ENCODE results near the gene LCNL1. TPM values are rescaled to one million over a fixed set of nuclear protein-coding genes. Genes with fewer than 3 reads are reported as not detected.

The LCNL1 gene
- total RNA-seq, 2 experiments from 2014 or later, result 0.33 to 0.48 TPM

GRCh38 chr9:136990242-136990911 lies 7.6 kb downstream of the LCNL1 start:
- no peak overlapping the region for H3K27ac Mint-ChIP-seq
- DNase-seq (no peak), ATAC-seq (ENCODE audit: low read depth) (no peak)
- H3K4me3 Mint-ChIP-seq, result peak overlapping the region; percentile 29
- H3K4me1 Mint-ChIP-seq, result peaks cover 13% of the 10 kb centered on the region
- POLR2A ChIA-PET, result no interaction called here
- H3K27me3 Mint-ChIP-seq, result peaks cover 31% of the 10 kb centered on the region
- no peaks in the 10 kb centered on the region for H3K9me3 Mint-ChIP-seq
- peaks cover 2% of the 10 kb centered on the region for H3K36me3 Mint-ChIP-seq

GRCh38 chr9:136991993-136992818 lies 9.4 kb downstream of the LCNL1 start, which contains the start of gene PAXX:
TSS of gene PAXX (plus strand) at chr9:136992422. CDS start at chr9:136992444, 22 bp downstream.
- peaks cover 17% of the 10 kb centered on the region for H3K4me1 Mint-ChIP-seq
- DNase-seq (peak; percentile 99), ATAC-seq (ENCODE audit: low read depth) (peak; percentile 81)
- H3K4me3 Mint-ChIP-seq, result peak within 1 kb of the TSS; percentile 85
- H3K27me3 Mint-ChIP-seq, result peaks cover 22% of the 10 kb centered on the region
- peak within 1 kb of the TSS; percentile 82 for H3K27ac Mint-ChIP-seq
- no peaks in the 10 kb centered on the region for H3K9me3 Mint-ChIP-seq
- POLR2A ChIA-PET, result interaction anchor here (0.7 to 2.2 kb wide), 20 partner anchors 8 to 249 kb away, joined by 3 to 19 read pairs (median 6); partner anchors contain the start of genes AJM1, FBXW5, FUT7 and LCNL1
- peaks cover 2% of the 10 kb centered on the region for H3K36me3 Mint-ChIP-seq

GRCh38 chr9:136992819-136993369 lies 10.1 kb downstream of the LCNL1 start:
- H3K4me1 Mint-ChIP-seq, result peaks cover 21% of the 10 kb centered on the region
- ATAC-seq (ENCODE audit: low read depth), result peak; percentile 1
- POLR2A ChIA-PET, result interaction anchor here (0.7 to 2.2 kb wide), 18 partner anchors 7 to 248 kb away, joined by 3 to 19 read pairs (median 6); partner anchors contain the start of genes FBXW5, LCNL1, MAN1B1 and PTGDS

GRCh38 chr9:136994180-136994887 lies 11.5 kb downstream of the LCNL1 start:
- Mint-ChIP-seq H3K4me3 (no peak overlapping the region), H3K4me1 (peaks cover 29% of the 10 kb centered on the region), H3K27me3 (peaks cover 10% of the 10 kb centered on the region), H3K9me3 (no peaks in the 10 kb centered on the region), H3K27ac (no peak overlapping the region), H3K36me3 (peaks cover 2% of the 10 kb centered on the region)
- POLR2A ChIA-PET, result interaction anchor here (1.1 to 1.5 kb wide), 2 partner anchors 32 to 40 kb away, joined by 4 read pairs; no protein-coding TSS in a partner anchor
- DNase-seq (no peak), ATAC-seq (ENCODE audit: low read depth) (no peak)

More at GRCh38 chr9:136992819-136993369, 10.1 kb downstream of the LCNL1 start:
- Mint-ChIP-seq H3K27ac (peak overlapping the region; percentile 82), H3K9me3 (no peaks in the 10 kb centered on the region), H3K4me3 (peak overlapping the region; percentile 85), H3K27me3 (peaks cover 15% of the 10 kb centered on the region), H3K36me3 (peaks cover 2% of the 10 kb centered on the region)
- DNase-seq, result no peak

GRCh38 chr9:136994888-136995230 lies 12.1 kb downstream of the LCNL1 start:
- DNase-seq, result no peak
- peaks cover 2% of the 10 kb centered on the region for H3K36me3 Mint-ChIP-seq
- H3K4me3 Mint-ChIP-seq, result no peak overlapping the region
- H3K9me3 Mint-ChIP-seq, result no peaks in the 10 kb centered on the region
- H3K27ac Mint-ChIP-seq, result no peak overlapping the region
- ATAC-seq (ENCODE audit: low read depth), result no peak
- H3K27me3 Mint-ChIP-seq, result peaks cover 5% of the 10 kb centered on the region
- POLR2A ChIA-PET, result no interaction called here
- H3K4me1 Mint-ChIP-seq, result peaks cover 31% of the 10 kb centered on the region

GRCh38 chr9:136995362-136995761 lies 12.6 kb downstream of the LCNL1 start:
- ATAC-seq (ENCODE audit: low read depth), result no peak
- no peak overlapping the region for H3K27ac Mint-ChIP-seq
- H3K27me3 Mint-ChIP-seq, result peaks cover 2% of the 10 kb centered on the region
- H3K9me3 Mint-ChIP-seq, result no peaks in the 10 kb centered on the region
- peaks cover 36% of the 10 kb centered on the region for H3K4me1 Mint-ChIP-seq
- no peak overlapping the region for H3K4me3 Mint-ChIP-seq
- DNase-seq, result no peak
- peaks cover 2% of the 10 kb centered on the region for H3K36me3 Mint-ChIP-seq
- POLR2A ChIA-PET, result interaction anchor here (0.5 to 1.7 kb wide), 9 partner anchors 17 to 474 kb away, joined by 3 to 10 read pairs (median 3); partner anchors contain the start of gene MAN1B1

GRCh38 chr9:136995772-136996311 lies 13.0 kb downstream of the LCNL1 start:
- Mint-ChIP-seq H3K27ac (peak overlapping the region; percentile 80), H3K4me3 (peak overlapping the region; percentile 64), H3K36me3 (peaks cover 2% of the 10 kb centered on the region), H3K27me3 (peaks cover 4% of the 10 kb centered on the region), H3K4me1 (peaks cover 39% of the 10 kb centered on the region), H3K9me3 (no peaks in the 10 kb centered on the region)
- ATAC-seq (ENCODE audit: low read depth), result no peak
- POLR2A ChIA-PET, result interaction anchor here (0.5 to 1.7 kb wide), 11 partner anchors 17 to 474 kb away, joined by 3 to 10 read pairs (median 3); partner anchors contain the start of genes C8G and MAN1B1
- DNase-seq, result no peak

GRCh38 chr9:136996361-136997292 lies 13.8 kb downstream of the LCNL1 start, which contains the start of gene CLIC3:
TSS of gene CLIC3 (minus strand) at chr9:136996568. CDS start at chr9:136996543, 25 bp downstream.
- Mint-ChIP-seq H3K27ac (peak within 1 kb of the TSS; percentile 82), H3K36me3 (peaks cover 2% of the 10 kb centered on the region), H3K4me3 (peak within 1 kb of the TSS; percentile 64), H3K9me3 (no peaks in the 10 kb centered on the region), H3K27me3 (peaks cover 2% of the 10 kb centered on the region), H3K4me1 (peaks cover 34% of the 10 kb centered on the region)
- peak; percentile 10 for ATAC-seq (ENCODE audit: low read depth)
- POLR2A ChIA-PET, result interaction anchor here (0.9 to 1.7 kb wide), 11 partner anchors 18 to 133 kb away, joined by 3 to 10 read pairs (median 3); partner anchors contain the start of genes C8G and MAN1B1
- DNase-seq, result peak; percentile 73

- H3K36me3 Mint-ChIP-seq, result peaks cover 2% of the 10 kb centered on the region
- H3K4me1 Mint-ChIP-seq, result peaks cover 33% of the 10 kb centered on the region
- peak overlapping the region; percentile 70 for H3K4me3 Mint-ChIP-seq
- ATAC-seq (ENCODE audit: low read depth) (no peak), DNase-seq (no peak)
- POLR2A ChIA-PET, result interaction anchor here (1.1 to 1.7 kb wide), 4 partner anchors 29 to 132 kb away, joined by 3 to 5 read pairs (median 4); no protein-coding TSS in a partner anchor
- peaks cover 7% of the 10 kb centered on the region for H3K27me3 Mint-ChIP-seq
- peak overlapping the region; percentile 82 for H3K27ac Mint-ChIP-seq
- H3K9me3 Mint-ChIP-seq, result no peaks in the 10 kb centered on the region
Observed at GRCh38 chr9:136997371-136997770, 14.6 kb downstream of the LCNL1 start.

GRCh38 chr9:136997830-136998234 lies 15.0 kb downstream of the LCNL1 start:
- Mint-ChIP-seq H3K4me1 (peaks cover 33% of the 10 kb centered on the region), H3K4me3 (peak overlapping the region; percentile 70), H3K27me3 (peaks cover 10% of the 10 kb centered on the region), H3K27ac (peak overlapping the region; percentile 82), H3K9me3 (no peaks in the 10 kb centered on the region), H3K36me3 (peaks cover 2% of the 10 kb centered on the region)
- peak; percentile 7 for ATAC-seq (ENCODE audit: low read depth)
- DNase-seq, result peak; percentile 58
- POLR2A ChIA-PET, result interaction anchor here (1.1 kb wide), 1 partner anchor 50 kb away, joined by 3 read pairs; no protein-coding TSS in a partner anchor

DNA sequence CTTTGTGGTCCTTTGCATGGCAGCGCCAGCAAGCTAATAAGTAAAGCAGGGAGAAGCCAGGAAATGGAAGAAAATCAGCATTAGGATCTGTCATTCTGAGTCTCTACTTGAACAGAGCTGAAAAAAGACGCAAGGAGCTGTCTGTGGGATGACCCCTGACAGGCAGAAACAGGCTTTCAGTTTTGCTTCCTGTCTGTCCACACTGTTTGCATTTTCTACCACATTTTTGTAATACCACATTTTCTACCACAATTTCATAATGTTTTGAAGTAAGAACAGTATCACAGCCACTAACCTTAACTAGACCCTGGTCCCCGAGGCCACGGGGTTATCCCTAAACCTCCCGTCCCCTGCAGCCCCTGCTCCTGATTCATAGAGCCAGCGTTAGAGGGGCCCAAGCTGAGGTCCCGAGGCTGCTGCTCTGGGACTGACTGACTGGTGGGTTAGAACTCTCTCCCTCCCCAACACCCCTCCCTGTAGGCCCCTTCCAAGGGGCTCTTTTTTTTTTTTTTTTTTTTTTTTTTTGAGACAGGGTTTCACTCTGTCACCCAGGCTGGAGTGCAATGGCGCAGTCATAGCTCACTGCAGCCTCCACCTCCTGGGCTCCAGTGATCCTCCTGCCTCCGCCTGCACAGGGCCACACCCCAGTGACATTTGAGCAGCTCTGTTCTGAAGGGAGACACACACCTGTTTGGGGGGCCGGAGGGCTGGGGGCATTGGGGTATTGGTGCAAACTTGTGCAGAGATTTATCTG lies 17.6 kb downstream of the LCNL1 start:
- Mint-ChIP-seq H3K36me3 (no peaks in the 10 kb centered on the region), H3K4me3 (peak overlapping the region; percentile 65), H3K4me1 (peaks cover 28% of the 10 kb centered on the region), H3K27ac (peak overlapping the region; percentile 82), H3K27me3 (peaks cover 12% of the 10 kb centered on the region), H3K9me3 (no peaks in the 10 kb centered on the region)
- POLR2A ChIA-PET, result interaction anchor here (0.6 to 1.8 kb wide), 10 partner anchors 8 to 646 kb away, joined by 3 to 11 read pairs (median 4); partner anchors contain the start of gene PAXX
- peak; percentile 59 for ATAC-seq (ENCODE audit: low read depth)
- peak; percentile 58 for DNase-seq
